HepG2 (cell line): Measurements from ENCODE around the gene TNFSF10. TPM values are rescaled to one million over a fixed set of nuclear protein-coding genes. Genes with fewer than 3 reads are reported as not detected.

Experiments
- ATAC-seq: fragments of 200-7000 bp; cut with Tn5 transposase; 3 replicates; pipeline ENCODE4 v1.9.1; 2020; ENCODE audit warnings: mild to moderate bottlenecking, moderate library complexity
- BruUV-seq: library from RNA; stranded (reverse); fragments of 400-500 nt; replicated peaks from 2 replicates; lab custom pipeline; 2021; lab: Mats Ljungman, UMichigan
- CTCF ChIA-PET: fragments of 300-600 bp; formaldehyde crosslinking; extraction: SDS; loops from one replicate; lab custom pipeline; 2021; ENCODE audit warnings: low total read pairs, inconsistent platforms, low intra/inter-chr PET ratio; lab: Yijun Ruan, JAX
- POLR2A ChIA-PET: fragments of 350-600 bp; sonication (Branson Sonifier 250); formaldehyde crosslinking; loops from one replicate; lab custom pipeline; 2020; ENCODE audit warnings: antibody characterized with exemption, inconsistent platforms; lab: Yijun Ruan, JAX
- DNase-seq: peaks from one replicate; pipeline ENCODE4 v3.0.0-alpha.2; 2015; ENCODE audit warnings: low spot score
- FAIRE-seq: peaks from 3 replicates; lab custom pipeline; 2011; peaks lifted over from hg19 to GRCh38; lab: Jason Lieb, UNC
- H2AFZ ChIP-seq: one replicate; pipeline ENCODE4 v1.6.1; 2011; ENCODE audit warnings: low read length, inconsistent platforms
- H3K27ac ChIP-seq: fragments of 300-600 bp; 3 replicates; pipeline ENCODE4 v1.8.0; 2011; ENCODE audit warnings: mixed run types, mild to moderate bottlenecking, mixed read lengths, low read length, inconsistent platforms; ENCODE audit not compliant: insufficient read depth; ENCODE audit errors: extremely low read length
- H3K27me3 ChIP-seq, 2 experiments: fragments of 200-600 bp in 1 of 2; 2 replicates in 1 of 2; 3 replicates in 1 of 2; pipeline versions ENCODE4 v1.6.0 to v1.8.0; 2011; ENCODE audit warnings: low read length in 2 of 2, mild to moderate bottlenecking in 2 of 2, moderate library complexity in 2 of 2, inconsistent platforms in 1 of 2; ENCODE audit not compliant: insufficient read depth in 2 of 2, control insufficient read depth in 1 of 2
- H3K36me3 ChIP-seq, 2 experiments: fragments of 200-600 bp in 1 of 2; replicated peaks in 1 of 2; 2 replicates in 1 of 2; 3 replicates in 1 of 2; pipeline versions ENCODE4 v1.5.1 to v1.8.0; 2011; ENCODE audit warnings: low read length in 2 of 2, inconsistent platforms in 1 of 2; ENCODE audit not compliant: insufficient read depth in 2 of 2, control insufficient read depth in 1 of 2
- H3K4me1 ChIP-seq: 2 replicates; pipeline ENCODE4 v1.5.1; 2012; ENCODE audit warnings: low read length, inconsistent platforms; ENCODE audit not compliant: insufficient read depth
- H3K4me2 ChIP-seq: 2 replicates; pipeline ENCODE4 v1.6.0; 2011; ENCODE audit warnings: low read depth, low read length, inconsistent platforms
- H3K4me3 ChIP-seq, 3 experiments: fragments of 200-600 bp in 1 of 3; sonication (generic), shearing (Covaris generic) in 1 of 3; replicated peaks in 1 of 3; 2 replicates each; pipeline ENCODE4 v1.5.1; 2011 to 2016; ENCODE audit warnings: low read length in 3 of 3, inconsistent platforms in 2 of 3, low read depth in 2 of 3, mild to moderate bottlenecking in 2 of 3, control low read depth in 1 of 3, mixed read lengths in 1 of 3; ENCODE audit not compliant: insufficient read depth in 1 of 3
- H3K79me2 ChIP-seq: one replicate; pipeline ENCODE4 v1.6.1; 2011; ENCODE audit warnings: low read length, inconsistent platforms; ENCODE audit not compliant: insufficient read depth
- H3K9ac ChIP-seq: 2 replicates; pipeline ENCODE4 v1.6.0; 2011; ENCODE audit warnings: mild to moderate bottlenecking, low read depth, low read length, inconsistent platforms; ENCODE audit not compliant: insufficient read depth
- H3K9me3 ChIP-seq: 2 replicates; pipeline ENCODE4 v1.5.1; 2012; ENCODE audit warnings: mild to moderate bottlenecking, low read length
- H4K20me1 ChIP-seq: 2 replicates; pipeline ENCODE4 v1.6.0; 2011; ENCODE audit warnings: inconsistent platforms, mild to moderate bottlenecking, low read length, moderate library complexity; ENCODE audit not compliant: insufficient read depth
- AKNA ChIP-seq: sonication (generic); formaldehyde crosslinking; IDR thresholded peaks from 2 replicates; pipeline ENCODE4 v1.4.0; 2020; ENCODE audit warnings: missing genetic modification reagents, borderline replicate concordance
- ATF3 ChIP-seq: sonication (generic); formaldehyde crosslinking; IDR thresholded peaks from 2 replicates; pipeline ENCODE4 v1.4.0; 2020; ENCODE audit warnings: missing genetic modification reagents
- CC2D1A ChIP-seq: sonication (generic); formaldehyde crosslinking; IDR thresholded peaks from 2 replicates; pipeline ENCODE4 v1.8.1; 2023; ENCODE audit warnings: mild to moderate bottlenecking, missing genetic modification reagents
- IRF1 ChIP-seq: sonication (generic); formaldehyde crosslinking; IDR thresholded peaks from 2 replicates; pipeline ENCODE4 v1.4.0; 2020; ENCODE audit warnings: low read depth, mild to moderate bottlenecking, missing genetic modification reagents
- PRDM4 ChIP-seq: sonication (generic); formaldehyde crosslinking; IDR thresholded peaks from 2 replicates; pipeline ENCODE4 v1.9.0; 2021; ENCODE audit warnings: missing genetic modification reagents, borderline replicate concordance
- SCMH1 ChIP-seq: sonication (generic); formaldehyde crosslinking; IDR thresholded peaks from 2 replicates; pipeline ENCODE4 v1.9.0; 2021; ENCODE audit warnings: missing genetic modification reagents, mild to moderate bottlenecking, borderline replicate concordance
- SP5 ChIP-seq: IDR thresholded peaks from 2 replicates; pipeline ENCODE4 v1.6.1; 2016; ENCODE audit warnings: low read depth, borderline replicate concordance
- ZBTB38 ChIP-seq: sonication (generic); formaldehyde crosslinking; IDR thresholded peaks from 2 replicates; pipeline ENCODE4 v1.5.1; 2020; ENCODE audit warnings: mild to moderate bottlenecking, missing genetic modification reagents
- ZKSCAN5 ChIP-seq: sonication (generic); formaldehyde crosslinking; IDR thresholded peaks from 2 replicates; pipeline ENCODE4 v1.5.1; 2020; ENCODE audit warnings: mild to moderate bottlenecking, missing genetic modification reagents
- ZNF451 ChIP-seq: sonication (generic); formaldehyde crosslinking; IDR thresholded peaks from 2 replicates; pipeline ENCODE4 v1.5.0; 2020; ENCODE audit warnings: mild to moderate bottlenecking, missing genetic modification reagents
- ZNF543 ChIP-seq: sonication (generic); formaldehyde crosslinking; IDR thresholded peaks from 2 replicates; pipeline ENCODE4 v1.4.0; 2020; ENCODE audit warnings: mild to moderate bottlenecking, missing genetic modification reagents
- ZNF580 ChIP-seq: IDR thresholded peaks from 2 replicates; pipeline ENCODE4 v1.6.1; 2016; ENCODE audit warnings: low read depth, borderline replicate concordance
- ZNF619 ChIP-seq: sonication (generic); formaldehyde crosslinking; IDR thresholded peaks from 2 replicates; pipeline ENCODE4 v1.4.0; 2020; ENCODE audit warnings: mild to moderate bottlenecking, missing genetic modification reagents
- WGBS: methylation state at CpG from one replicate; pipeline ENCODE4 v1.1.6; 2017; ENCODE audit warnings: low lambda C conversion rate; 5-methylcytosine and 5-hydroxymethylcytosine counted together
- in situ Hi-C: cut with HindIII; loops from 2 replicates; pipeline ENCODE4 v1.10.0; 2017; ENCODE audit warnings: low pct_unique_long_range_greater_than_20kb; ENCODE audit not compliant: extremely low pct_ligation_motif_present
- intact Hi-C: fragments of 100-400 bp; cut with micrococcal nuclease; formaldehyde crosslinking; loops from one replicate; pipeline ENCODE4 v1.10.0; 2022; ENCODE audit not compliant: unreplicated experiment
- polyA plus RNA-seq, 8 experiments: library from polyadenylated mRNA; depleted of rRNA in 3 of 8; stranded (reverse) in 7 of 8; unstranded in 1 of 8; fragments of >200 nt; fragmentation: Illumina TruSeq in 4 of 8; extraction: Trizol in 4 of 8; gene quantifications; 2 replicates each; pipeline versions ENCODE4 v1.2.1 to v1.2.3, GENCODE V29; 2011 to 2016; ENCODE audit warnings: low read depth in 4 of 8, missing spikeins in 1 of 8, mixed read lengths in 1 of 8; ENCODE audit not compliant: insufficient read depth in 1 of 8
- total RNA-seq, 5 experiments: library from RNA; depleted of rRNA; stranded (reverse); fragments of >200 nt; fragmentation: Illumina TruSeq; extraction: Trizol; gene quantifications; 2 replicates each; pipeline ENCODE4 v1.2.3, GENCODE V29; 2016; ENCODE audit warnings: low read depth in 1 of 5

The TNFSF10 gene
- total and polyA plus RNA-seq, 2 of the 13 experiments (the other 11 are each of a cell fraction or from before 2014, with no cell fraction given): 8.4 to 9.9 TPM

GRCh38 chr3:172525116-172525613, 1.9 kb upstream of the TNFSF10 start (continued):
- no peak for TF ChIP-seq PRDM4 (CRISPR knock-in tag)
- no peak for TF ChIP-seq CC2D1A (CRISPR knock-in tag)

GRCh38 chr3:172524611-172525010, 1.4 kb upstream of the TNFSF10 start:
- Histone ChIP-seq H3K79me2 (peaks cover 6% of the 10 kb centered on the region), H3K27ac (no peak overlapping the region), H3K36me3 (no peaks in the 10 kb centered on the region), H3K4me2 (no peak overlapping the region), H3K4me3 (no peak overlapping the region), H3K27me3 (no peaks in the 10 kb centered on the region), H3K4me1 (peaks cover 33% of the 10 kb centered on the region), H3K9me3 (no peaks in the 10 kb centered on the region), H3K9ac (no peak overlapping the region), H4K20me1 (no peaks in the 10 kb centered on the region), H2AFZ (no peak overlapping the region)
- ATAC-seq (no peak), DNase-seq (no peak), FAIRE-seq (no peak)
- WGBS: 53% methylated on average over 3 of the region's 3 CpGs
- ChIA-PET CTCF (no interaction called here), POLR2A (no interaction called here)
- intact Hi-C loops (no loop called here), in situ Hi-C loops (no loop called here)
- no TSS peak for BruUV-seq
- no peak for TF ChIP-seq AKNA (CRISPR knock-in tag)
- TF ChIP-seq ZBTB38 (CRISPR knock-in tag): no peak
- no peak for TF ChIP-seq ZNF451 (CRISPR knock-in tag)
- no peak for TF ChIP-seq ZNF543
- no peak for TF ChIP-seq ZNF580 (CRISPR knock-in tag)
- TF ChIP-seq ZNF619 (CRISPR knock-in tag): no peak
- TF ChIP-seq ATF3 (CRISPR knock-in tag): no peak
- no peak for TF ChIP-seq IRF1 (CRISPR knock-in tag)
- TF ChIP-seq ZKSCAN5 (CRISPR knock-in tag): no peak
- no peak for TF ChIP-seq SP5 (CRISPR knock-in tag)
- TF ChIP-seq SCMH1 (CRISPR knock-in tag): no peak
